Stimulated activated CD8-positive, alpha-beta memory T cell treated with anti-CD3 and anti-CD28 coated beads, Interleukin-4, amount 100 ng/mL, for 4 hours (primary cell): ENCODE data around the gene ATXN7L1.

Source experiments
- DNase-seq, 2 donors: peaks; one replicate each; pipeline ENCODE4 v3.0.0-alpha.2; 2020; ENCODE audit warnings: low read depth in 2 of 2, low spot score in 1 of 2

ATXN7L1 gene

DNA sequence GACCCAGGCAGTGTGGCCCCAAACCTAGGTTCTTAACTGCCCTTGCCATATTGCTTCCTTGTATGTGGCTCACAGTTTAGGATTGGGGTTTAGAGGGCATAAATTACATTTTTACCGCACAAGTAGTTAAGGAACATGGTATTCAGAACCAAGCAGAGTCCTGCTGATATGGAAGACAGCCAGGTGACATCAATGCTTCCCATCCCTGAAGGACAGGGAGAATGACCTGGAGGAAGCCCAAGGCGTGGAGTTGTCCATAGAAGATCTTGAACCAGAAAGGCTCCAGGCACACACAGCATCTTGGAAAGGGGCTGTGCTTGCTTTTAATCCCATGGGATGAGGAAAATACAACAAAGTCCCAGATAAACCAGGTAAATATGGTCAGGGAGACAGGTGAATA, 48.3 kb downstream of the ATXN7L1 start:
- DNase-seq = no peak

DNA sequence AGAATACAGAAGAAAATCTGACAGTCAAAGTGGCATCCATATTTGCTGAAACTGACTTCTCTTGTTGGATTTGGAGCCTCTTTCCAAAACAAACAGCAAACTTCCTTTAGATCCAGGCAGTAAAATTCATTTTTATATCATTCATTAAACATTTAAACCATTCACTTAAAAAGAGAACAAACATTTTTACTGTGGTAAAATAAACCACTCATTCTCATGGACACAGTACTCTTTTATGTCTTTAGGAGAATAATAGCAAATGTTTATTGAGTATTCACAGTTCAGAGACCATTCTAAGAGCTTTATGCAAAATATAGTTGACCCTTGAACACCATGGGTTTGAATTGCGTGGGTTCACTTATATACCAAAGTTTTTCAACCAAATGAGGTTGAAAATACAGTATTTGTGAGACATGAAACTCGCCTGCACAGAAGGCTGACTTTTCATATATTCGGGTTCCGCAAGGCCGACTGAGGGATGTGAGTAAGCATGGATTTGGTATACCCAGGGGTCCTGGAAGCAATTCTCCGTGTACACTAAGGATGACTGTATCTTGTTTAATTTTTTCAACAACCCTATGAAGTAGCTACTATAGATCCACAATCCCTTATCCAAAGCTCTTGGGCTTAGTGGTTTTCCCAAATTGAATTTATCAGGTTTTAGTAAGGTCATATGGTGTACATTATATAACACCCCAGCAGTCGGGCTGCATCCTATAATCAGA, 49.1 kb downstream of the ATXN7L1 start:
- no peak for DNase-seq

DNA sequence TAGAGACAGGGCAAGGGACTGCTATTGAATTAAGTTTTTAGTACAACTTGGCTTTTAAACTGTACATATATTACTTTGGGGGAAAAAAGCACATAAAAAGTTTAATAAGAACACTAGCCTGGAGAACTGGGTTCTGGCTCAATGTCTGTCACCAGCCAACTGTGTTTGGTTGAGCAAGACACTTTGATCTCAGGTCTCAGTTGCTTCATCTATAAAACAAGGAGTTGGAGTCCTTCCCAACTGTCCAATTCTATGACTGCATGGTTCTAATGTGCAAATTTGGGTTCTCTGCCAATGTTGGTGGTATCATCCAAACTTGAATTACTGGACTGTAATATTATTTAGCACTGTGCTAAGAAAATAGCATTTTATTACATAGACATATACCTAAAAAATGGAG, 50.3 kb downstream of the ATXN7L1 start:
- no peak for DNase-seq

DNA sequence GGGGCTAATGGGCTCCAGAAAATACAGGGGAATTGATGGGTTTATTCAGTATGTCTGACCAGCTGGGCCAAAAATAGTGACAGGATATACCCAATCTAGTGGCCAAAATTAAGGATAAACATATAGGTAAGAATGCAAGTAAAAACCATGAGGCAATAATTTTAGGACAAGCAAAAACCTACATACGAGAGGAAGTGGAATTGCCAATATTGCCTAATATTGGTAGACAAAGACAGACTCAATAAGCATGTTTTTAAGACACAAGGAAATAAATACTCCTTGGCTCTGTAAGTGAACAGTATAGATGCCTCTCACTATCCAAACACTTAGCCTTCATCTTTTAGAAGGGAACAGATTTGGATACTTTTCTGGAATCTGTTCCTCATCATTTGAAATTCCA, 51.0 kb downstream of the ATXN7L1 start:
- no peak for DNase-seq

DNA sequence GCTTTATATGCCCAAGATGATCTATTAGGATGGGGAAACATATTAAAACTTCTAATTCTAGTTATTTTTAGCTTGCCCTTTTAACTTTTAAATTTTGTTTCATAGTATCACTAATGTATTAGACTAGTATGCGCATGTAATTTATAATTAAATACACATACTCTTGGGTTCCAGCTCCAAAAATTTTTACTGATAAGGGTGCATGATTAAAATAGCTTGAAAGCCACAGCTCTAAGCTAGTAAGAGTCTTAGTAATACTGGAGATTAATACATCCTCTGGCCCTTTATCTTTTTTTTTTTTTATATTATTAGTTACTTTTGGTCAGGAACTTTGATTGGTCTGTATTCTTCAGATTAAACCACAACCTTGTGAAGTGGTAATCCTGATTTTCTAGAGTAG, 53.6 kb downstream of the ATXN7L1 start:
- DNase-seq = no peak

DNA sequence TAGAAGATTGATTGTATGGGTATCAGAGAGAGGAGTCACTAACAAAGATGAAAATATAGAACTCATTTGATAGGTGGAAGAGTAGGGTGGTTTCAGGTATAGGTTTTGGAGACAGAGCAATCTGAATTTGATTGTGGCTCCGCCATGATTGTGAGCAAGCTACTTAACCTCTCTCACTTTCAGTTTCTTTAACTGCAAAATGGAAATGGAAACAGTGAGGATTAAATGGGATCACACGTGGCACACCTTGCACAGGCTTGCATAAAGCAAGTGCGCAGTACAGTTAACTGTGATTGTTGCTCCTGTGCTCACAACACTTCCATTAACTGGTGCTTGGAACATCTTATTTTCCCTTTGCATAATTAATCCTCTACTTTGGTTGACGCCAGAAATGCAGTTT, 54.9 kb downstream of the ATXN7L1 start:
- DNase-seq = no peak

DNA sequence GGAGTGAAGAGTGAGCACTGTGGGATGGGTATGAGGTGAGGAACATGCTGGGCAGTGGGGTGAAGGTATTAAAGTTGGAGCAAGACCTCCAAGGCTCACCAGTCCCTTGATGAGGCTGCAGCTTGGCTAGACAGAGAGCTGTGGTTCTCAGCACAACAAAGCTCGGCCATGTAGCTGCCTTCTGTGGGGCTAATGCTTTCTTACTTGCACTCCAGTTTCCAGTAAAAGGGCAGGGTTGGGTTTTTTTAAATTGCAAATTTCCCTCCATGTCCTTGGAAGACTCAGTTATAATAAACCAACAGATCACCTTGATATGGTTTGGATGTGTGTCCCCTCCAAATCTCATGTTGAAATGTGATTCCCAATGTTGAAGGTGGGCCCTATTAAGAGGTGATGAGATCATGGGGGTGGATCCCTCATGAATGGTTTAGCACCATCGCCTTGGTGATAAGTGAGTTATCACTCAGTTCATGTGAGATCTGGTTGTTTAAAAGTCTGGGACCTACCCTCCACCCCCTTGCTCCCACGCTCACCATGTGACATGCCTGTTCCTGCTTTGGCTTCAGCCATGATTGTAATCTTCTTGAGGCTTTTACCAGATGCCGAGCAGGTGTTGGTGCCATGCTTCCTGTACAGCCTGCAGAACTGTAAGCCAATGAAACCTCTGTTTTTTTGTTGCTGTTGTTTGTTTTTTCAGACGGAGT, 55.9 kb downstream of the ATXN7L1 start:
- DNase-seq = no peak

DNA sequence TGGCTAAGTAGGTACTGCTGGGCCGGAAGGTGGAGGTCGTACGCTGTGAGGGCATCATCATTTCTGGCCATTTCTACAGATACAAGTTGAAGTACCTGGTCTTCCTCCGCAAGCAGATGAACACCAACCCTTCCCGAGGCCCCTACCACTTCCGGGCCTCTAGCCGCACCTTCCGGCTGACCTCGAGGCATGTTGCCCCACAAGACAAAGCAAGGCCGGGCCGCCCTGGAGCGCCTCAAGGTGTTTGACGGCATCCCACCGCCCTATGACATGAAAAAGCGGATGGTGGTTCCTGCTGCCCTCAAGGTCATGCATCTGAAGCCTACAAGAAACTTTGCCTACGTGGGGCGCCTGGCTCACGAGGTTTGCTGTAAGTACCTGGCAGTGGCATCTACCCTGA, 56.8 kb downstream of the ATXN7L1 start:
- no peak for DNase-seq

DNA sequence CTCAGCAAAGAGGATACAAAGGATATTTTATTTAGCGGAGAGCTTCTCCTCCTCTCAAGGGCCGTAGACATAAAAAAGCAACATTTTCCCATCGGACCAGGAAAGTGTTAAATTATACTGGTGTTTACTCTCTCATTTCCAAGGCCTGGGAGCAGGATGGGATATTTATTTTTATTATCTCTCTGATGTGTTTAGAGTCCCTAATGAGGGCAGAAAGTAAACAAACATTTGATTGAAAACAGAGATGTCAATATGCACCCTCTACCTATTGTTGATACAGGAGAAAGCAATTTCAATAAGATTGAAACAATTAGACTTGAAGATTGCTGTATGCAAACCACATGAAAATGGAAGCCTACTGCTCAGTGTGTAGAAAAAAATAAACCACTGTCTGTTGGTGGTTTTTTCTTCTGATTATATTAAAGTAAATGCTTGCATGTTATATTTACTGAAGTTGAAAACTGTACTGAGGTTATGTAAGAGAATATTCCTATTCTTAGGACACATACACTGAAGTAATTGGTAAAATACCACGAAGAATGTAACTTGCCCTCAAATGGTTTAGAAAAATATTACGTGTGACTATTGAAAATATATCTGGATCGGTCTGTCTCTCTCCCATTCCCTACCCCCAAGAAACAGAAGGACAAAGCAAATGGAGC, 59.3 kb downstream of the ATXN7L1 start:
- DNase-seq = no peak

DNA sequence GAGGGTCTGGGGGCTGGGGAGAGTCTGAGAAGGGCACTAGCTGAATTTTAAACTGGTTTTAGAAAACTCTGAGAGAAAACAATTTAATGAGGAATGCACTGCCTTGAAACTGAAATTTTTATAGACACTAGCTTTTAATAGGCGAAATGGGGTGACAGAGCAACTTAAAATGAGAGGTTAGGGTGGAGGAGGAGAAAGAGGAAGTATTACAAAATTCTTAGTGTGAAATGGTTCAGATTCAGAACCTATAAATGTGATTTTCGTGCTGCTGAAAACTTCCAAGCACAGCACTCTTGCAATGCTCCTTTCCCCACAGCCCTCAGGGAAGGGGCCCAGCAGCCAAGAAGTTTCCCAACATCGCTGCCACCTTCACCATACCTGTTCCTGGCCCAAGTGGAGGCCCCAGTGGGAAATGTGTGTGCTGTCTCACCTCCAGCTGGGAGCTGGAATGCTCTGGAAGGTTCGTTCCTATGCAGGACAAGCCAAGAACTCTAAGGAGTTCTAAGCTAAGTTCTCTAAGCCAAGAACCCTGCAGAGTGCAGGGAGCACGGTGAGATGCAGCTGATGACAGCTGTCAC, 60.0 kb downstream of the ATXN7L1 start:
- no peak for DNase-seq

DNA sequence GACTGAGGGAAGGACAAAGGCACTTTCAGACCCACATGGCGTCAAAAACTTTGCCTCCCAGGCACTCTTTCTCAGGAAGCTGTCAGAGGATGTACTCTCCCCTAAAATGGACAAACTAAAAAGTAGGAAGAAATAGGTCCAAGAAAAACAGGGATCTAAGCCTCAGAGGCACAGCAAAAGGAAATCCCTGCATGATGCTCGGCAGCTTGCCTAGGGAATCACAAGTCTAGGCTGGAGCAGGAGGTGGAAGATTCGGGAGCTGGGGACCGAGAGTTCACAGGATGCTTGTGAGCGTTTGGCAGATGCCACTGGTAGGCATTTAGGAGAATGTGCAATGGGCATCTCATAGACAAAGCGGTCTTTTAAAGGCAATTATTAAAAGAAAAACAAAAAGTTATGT, 60.8 kb downstream of the ATXN7L1 start:
- no peak for DNase-seq

DNA sequence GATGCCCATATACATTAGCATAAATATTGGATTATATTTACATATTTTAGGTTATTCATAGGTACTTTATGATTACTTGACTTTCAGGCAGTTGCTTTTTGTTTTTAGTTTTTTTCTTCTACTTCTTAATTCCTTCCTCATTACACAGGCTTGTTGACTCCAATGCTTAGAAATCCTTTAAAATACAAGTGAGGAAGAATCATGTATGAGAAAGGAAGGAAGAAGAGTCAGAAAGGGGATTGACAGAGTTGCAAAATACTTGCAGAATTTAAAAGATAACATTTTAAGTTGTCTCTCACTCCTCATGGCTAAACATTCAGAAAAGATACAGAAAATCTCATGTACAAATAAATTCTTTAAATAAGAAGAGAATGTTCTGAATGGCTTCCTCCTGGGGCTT, 61.9 kb downstream of the ATXN7L1 start:
- DNase-seq = no peak

DNA sequence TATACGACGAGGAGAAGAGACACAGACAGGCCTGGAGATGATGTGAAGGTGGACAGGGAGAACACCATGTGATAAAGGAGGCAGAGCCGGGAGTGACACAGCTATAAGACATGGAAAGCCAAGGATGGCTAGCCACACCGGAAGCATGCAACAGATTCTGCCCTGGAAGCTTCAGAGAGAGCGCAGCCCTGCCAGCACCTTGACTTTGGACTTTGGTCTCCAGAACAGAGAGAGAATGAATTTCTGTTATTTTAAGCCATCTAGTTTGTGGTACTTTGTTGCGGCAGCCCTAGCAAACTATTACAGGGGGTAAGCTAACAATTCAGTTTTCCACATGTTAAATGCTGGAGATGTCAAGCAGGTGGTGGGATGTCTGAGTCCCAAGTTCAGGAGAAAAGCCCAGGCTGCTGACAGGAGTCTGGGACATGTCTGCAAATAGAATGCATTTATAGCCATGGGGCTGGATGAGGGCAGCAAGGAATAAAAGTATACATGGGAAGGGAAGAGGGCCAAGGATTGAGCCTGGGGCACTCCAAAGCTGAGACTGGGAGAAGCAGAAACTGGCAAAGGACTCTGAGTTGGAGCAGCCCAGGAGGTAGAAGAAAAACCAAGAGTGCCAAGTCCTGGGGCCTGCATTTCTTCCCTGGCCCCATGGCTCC, 65.1 kb downstream of the ATXN7L1 start:
- DNase-seq = no peak

DNA sequence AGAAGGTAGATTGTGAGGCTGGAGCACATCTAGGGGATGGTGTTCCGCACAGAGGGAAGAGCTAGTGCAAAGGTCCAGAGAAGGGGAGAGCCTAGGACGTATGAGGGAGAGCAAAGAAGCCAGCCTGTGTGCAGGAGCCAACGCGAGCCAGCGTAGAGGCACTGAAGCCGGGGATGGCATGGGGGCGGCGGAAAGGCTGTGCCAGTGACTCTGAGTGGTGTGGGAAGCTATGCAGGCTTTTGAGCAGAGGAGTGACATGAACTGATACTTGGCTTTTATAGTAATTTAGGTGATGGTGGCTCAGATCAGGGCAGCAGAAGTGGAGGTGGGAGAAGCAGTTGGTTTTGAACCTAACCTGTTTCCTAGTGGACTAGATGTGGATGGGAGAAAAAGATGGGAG, 65.8 kb downstream of the ATXN7L1 start:
- DNase-seq = no peak

DNA sequence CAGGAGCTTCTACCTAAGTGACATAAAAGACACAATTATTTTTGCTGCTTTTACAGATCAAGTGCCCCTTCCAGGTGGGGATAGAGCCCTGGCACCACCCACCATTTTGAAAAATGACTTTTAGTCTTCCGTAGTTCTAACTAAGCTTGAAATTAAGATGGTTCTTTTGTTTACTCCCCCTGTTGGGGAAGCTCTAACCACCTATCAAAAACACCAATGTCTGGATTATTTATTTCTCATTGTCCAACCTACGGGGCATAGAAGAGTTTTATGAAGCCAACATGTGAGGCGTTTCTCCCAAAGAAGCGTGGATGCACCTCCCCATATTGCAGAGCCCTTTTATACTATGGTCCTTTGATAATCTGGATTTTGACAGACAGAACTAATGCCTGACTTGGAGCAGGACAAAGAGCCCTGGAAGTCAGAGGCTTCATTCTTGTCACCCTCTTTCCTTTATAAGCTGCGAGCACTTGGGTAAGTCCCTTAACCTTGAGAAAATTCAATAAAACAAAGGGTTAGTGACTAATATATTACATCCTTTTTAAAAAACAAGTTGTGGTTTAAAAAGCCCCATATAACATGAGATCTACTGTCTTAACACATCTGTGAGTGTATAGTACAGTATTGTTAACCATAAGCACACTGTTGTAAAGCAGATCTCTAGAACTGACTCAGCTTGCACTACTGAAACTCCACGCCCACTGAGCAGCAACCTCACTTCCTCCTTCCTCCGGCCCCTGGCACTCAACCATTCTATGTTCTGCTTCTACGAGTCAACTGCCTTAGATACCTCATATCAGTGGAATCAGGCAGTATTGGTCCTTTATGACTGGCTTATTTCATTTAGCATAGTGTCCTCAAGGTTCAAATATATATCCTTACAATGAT, 67.5 kb downstream of the ATXN7L1 start:
- peak; percentile 27 to 68 for DNase-seq

DNA sequence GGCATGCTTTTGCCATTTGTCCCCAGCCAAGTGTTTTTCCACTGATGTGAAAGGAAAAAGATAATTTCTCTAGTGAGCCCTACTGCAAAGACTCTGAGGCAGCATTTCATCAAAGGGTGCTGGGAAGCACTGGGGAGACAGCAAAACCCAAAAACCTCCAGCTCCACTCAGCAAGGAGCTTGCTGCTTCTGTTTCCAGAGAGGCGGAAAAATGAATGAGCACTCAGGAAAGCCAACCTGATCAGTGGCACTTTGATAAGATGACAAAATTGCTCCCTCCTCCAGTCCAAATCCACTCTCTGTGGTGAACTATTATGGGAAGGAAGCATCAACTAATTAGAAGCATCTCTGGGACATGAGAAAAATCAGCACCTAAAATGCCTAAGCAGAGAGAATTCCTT, 68.2 kb downstream of the ATXN7L1 start:
- DNase-seq = no peak

DNA sequence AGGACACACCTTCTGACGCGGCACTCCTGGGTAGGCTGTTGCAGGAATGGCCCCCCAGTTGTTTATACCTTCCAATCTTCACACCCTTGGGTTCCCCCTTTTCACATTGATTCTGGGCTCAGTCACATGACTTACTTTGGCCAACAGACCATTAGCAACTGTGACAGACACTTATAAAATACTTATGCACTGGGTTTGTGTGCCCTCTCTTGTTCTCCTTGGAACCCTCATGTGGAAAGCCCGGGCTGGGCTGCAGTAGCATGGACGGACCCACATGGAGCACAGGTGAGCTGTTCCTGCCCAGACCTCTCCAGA, 69.0 kb downstream of the ATXN7L1 start:
- DNase-seq = no peak

DNA sequence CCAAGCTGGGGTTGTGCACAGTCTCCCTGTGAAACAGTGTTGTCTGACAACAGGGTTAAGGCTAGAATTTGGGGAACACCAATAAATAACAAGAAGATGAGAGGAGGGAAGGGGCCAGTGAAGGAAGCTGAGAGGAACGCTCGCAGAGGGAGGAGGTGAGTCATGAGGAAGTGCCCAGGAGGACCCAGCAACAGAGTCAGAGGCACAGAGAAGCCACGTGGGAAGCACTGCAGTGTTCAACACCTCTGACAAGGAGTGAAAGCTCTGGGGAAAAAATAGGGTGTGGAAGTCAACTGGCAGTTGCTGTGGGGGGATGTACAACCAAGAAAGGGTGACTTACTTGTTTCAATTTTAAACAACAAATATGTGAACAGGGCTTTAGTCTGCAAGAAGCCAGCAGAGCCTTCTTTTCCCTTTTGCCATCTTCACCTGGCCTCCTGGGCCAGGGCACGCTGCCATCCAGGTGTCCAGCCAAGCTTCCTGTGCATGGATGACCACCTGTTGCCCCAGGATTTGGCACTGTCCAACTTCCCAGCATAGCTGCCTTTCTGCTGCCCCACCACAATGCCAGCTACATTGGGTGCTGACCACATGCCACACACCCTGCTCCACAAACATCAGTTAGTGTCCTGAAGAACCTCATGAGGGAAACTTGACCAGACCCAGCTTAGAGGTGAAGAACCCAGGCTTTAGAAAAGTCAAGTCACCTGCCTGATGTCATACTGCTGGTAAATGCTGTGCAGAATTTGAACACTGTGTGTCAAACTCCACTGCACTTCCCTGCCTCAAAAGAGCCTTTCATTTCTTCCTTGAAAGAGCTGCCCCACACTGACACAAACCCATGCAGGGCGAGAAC, 69.6 kb downstream of the ATXN7L1 start:
- peak; percentile 28 to 53 for DNase-seq

DNA sequence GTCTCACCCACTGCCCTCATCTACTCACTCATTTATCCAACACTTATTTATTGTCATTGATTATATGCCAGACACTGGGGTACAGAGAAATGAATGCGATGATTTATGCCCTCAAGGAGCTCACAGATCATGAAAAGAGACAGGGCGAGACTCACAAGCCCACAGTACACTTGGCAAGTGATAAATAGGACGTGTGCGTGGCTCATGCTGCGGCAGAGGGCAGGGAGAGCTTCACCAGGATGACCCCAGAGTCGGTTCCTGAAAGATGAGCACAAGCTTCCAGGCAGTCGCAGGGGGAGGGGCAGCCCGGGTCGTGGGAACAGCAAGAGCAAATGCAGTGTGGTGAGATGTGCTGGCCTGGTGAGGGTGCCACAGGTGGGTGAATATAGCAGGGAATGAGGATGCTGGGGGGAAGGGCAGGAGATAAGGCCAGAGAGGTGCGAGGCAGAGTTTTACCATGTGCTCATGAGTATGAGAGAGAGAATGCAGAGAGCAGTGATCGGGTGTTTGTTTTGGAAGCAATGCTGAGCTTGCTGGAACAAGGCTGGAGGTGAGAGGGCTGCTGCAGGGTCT, 70.9 kb downstream of the ATXN7L1 start:
- no peak for DNase-seq

DNA sequence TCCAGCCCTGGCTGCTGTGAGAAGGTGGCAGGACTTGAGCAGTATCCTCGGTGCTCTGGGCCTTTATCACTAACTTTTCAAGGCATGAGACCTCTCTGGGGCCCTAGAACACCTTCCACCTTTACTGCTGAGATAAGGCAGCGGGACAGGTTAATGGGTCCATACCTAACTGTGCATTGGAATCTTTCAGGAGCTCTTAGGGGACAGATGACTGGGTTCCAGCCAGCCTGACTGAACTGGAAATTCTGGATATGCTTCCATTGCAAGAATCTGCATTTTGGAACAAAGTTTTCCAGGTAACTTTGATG, 73.0 kb downstream of the ATXN7L1 start:
- DNase-seq = no peak
